Measurements from ENCODE around the gene MROH9. TPM values are rescaled to one million over a fixed set of nuclear protein-coding genes. Genes with fewer than 3 reads are reported as not detected.
A peak's percentile ranks its signal among the peaks of the same experiment; 100 is the strongest.

The MROH9 gene
- total RNA-seq, 1 experiment from 2014 or later = not detected

DNA sequence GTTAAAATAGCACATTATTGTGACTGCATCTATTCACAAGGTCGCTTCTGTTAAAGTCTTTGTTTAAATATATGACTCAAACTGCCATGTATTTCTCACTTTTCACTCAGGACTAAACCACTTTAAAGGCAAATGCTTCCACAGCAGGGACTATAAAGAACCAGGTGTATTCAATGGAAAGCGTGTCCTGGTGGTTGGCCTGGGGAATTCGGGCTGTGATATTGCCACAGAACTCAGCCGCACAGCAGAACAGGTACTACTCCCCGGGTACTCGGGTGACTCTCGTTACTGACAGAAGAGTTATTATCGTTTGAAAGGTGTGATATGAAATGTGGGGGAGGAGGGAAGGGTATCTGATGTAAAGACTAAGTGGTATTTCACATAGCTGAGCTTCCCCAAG lies 172.6 kb downstream of the MROH9 start:
- WGBS (ENCODE audit: extremely low coverage, insufficient read length, low lambda C conversion rate) = no CpG with 5 or more reads among the region's 8 CpGs
- no peak overlapping the region for H3K4me2 ChIP-seq (ENCODE audit: insufficient read depth, insufficient read length, low read length)
- H3K4me1 Mint-ChIP-seq = peaks cover 10 to 12% of the 10 kb centered on the region in 2 experiments

More for the DNA sequence above, 172.6 kb downstream of the MROH9 start:
- Histone ChIP-seq H3K18ac (ENCODE audit: insufficient read length, low read depth, low read length) (no peak overlapping the region), H3K56ac (ENCODE audit: insufficient read length, low read depth, low read length) (no peak overlapping the region), H2BK15ac (ENCODE audit: low read depth, low read length) (no peak overlapping the region), H2BK120ac (ENCODE audit: low read depth, low read length, poor library complexity, severe bottlenecking) (no peak overlapping the region), H2AK5ac (ENCODE audit: insufficient read length, low read length) (no peak overlapping the region), H2BK12ac (ENCODE audit: insufficient read length, low read depth, low read length) (no peak overlapping the region), H3K79me2 (ENCODE audit: insufficient read depth, low read length) (no peaks in the 10 kb centered on the region), H3K79me1 (ENCODE audit: insufficient read depth, low read depth, low read length, poor library complexity, severe bottlenecking) (no peaks in the 10 kb centered on the region), H3K14ac (ENCODE audit: insufficient read depth, low read length) (no peak overlapping the region), H3K27ac (ENCODE audit: insufficient read length, low read depth, low read length) (no peak overlapping the region), H3K4ac (ENCODE audit: low read depth, low read length) (no peak overlapping the region), H3K27me3 (ENCODE audit: insufficient read depth, low read length) (no peaks in the 10 kb centered on the region), H3K23me2 (ENCODE audit: insufficient read length, low read depth, low read length, poor library complexity, severe bottlenecking) (no peaks in the 10 kb centered on the region), H4K5ac (ENCODE audit: insufficient read length, low read depth, low read length) (no peak overlapping the region), H2BK20ac (ENCODE audit: low read depth, low read length, poor library complexity, severe bottlenecking) (no peak overlapping the region), H3K23ac (ENCODE audit: insufficient read length, low read depth, low read length) (no peak overlapping the region), H2BK5ac (ENCODE audit: insufficient read length, low read length) (no peak overlapping the region), H4K91ac (ENCODE audit: insufficient read length, low read depth, low read length) (no peak overlapping the region), H3K9ac (ENCODE audit: extremely low read depth, insufficient read length, low read length) (no peak overlapping the region), H3K4me1 (ENCODE audit: insufficient read depth, low read length) (no peaks in the 10 kb centered on the region; the same call in 1 of the 2 replicates), H4K8ac (replicated peaks; ENCODE audit: insufficient read length, low read depth, low read length) (no peak overlapping the region), H2AFZ (ENCODE audit: low read length) (no peak overlapping the region), H3T11ph (ENCODE audit: low read length) (no peak overlapping the region), H4K20me1 (ENCODE audit: control insufficient read depth, insufficient read depth, insufficient read length) (no peaks in the 10 kb centered on the region), H3K9me3 (ENCODE audit: control insufficient read depth, low read depth, low read length) (no peaks in the 10 kb centered on the region)
- Mint-ChIP-seq H3K27ac (no peak overlapping the region), H3K9me3 (no peaks in the 10 kb centered on the region), H3K4me3 (no peak overlapping the region), H3K27me3 (ENCODE audit: low read depth) (no peaks in the 10 kb centered on the region), H3K36me3 (ENCODE audit: insufficient read depth in 1 of 3, low read depth in 3 of 3) (no peaks in the 10 kb centered on the region)
- DNase-seq = no peak
- peak; percentile 31; the same call in 1 of the 3 replicates for TF ChIP-seq CTCF (conservative IDR thresholded peaks at IDR 0.05)
